Adrenal gland (tissue), 12 donors: ENCODE data around the gene RASEF. TPM values are rescaled to one million over a fixed set of nuclear protein-coding genes. Genes with fewer than 3 reads are reported as not detected.

Source experiments
- DNase-seq, 7 donors: peaks; one replicate each; pipeline ENCODE4 v3.0.0-alpha.2; 2019 to 2020
- H3K27ac ChIP-seq, 5 donors: fragments of 200-600 bp; sonication (generic) in 4 of 5; 1 replicate in 3 of 5; 2 replicates in 2 of 5; pipeline versions ENCODE4 v1.5.1 to v1.8.0; 2016 to 2020; ENCODE audit warnings: mild to moderate bottlenecking in 1 of 5
- H3K27me3 ChIP-seq: fragments of 200-600 bp; 2 replicates; pipeline ENCODE4 v1.8.0; 2021
- H3K36me3 ChIP-seq, 2 donors: fragments of 200-600 bp; replicated peaks in 1 of 2; 1 replicate in 1 of 2; 2 replicates in 1 of 2; pipeline versions ENCODE4 v1.5.1 to v1.8.0; 2018 to 2022
- H3K4me1 ChIP-seq, 2 donors: fragments of 200-600 bp; replicated peaks in 1 of 2; 1 replicate in 1 of 2; 2 replicates in 1 of 2; pipeline versions ENCODE4 v1.5.1 to v1.8.0; 2018 to 2021
- H3K4me3 ChIP-seq, 4 donors: fragments of 200-600 bp; sonication (generic) in 3 of 4; one replicate each; pipeline ENCODE4 v1.5.1; 2016 to 2018
- H3K9me3 ChIP-seq, 3 donors: fragments of 200-600 bp; sonication (generic) in 1 of 3; replicated peaks in 1 of 3; 1 replicate in 2 of 3; 2 replicates in 1 of 3; pipeline versions ENCODE4 v1.5.1 to v1.8.0; 2016 to 2021
- CTCF ChIP-seq, 6 experiments: fragments of 450-650 bp in 4 of 6; fragments of 200-600 bp in 2 of 6; sonication (generic) in 1 of 6; IDR thresholded peaks; 1 replicate in 5 of 6; 2 replicates in 1 of 6; pipeline versions ENCODE4 v1.5.1 to v1.8.0; 2016 to 2021; ENCODE audit warnings: antibody characterized with exemption in 6 of 6, mild to moderate bottlenecking in 2 of 6, moderate library complexity in 1 of 6
- POLR2A ChIP-seq, 2 donors: fragments of 450-650 bp; IDR thresholded peaks; one replicate each; pipeline ENCODE4 v1.6.1; 2017; ENCODE audit warnings: antibody characterized with exemption in 2 of 2, mild to moderate bottlenecking in 2 of 2, moderate library complexity in 1 of 2
- WGBS, 4 donors: extraction: QIAGEN DNeasy Blood & Tissue Kit in 2 of 4; methylation state at CpG; one replicate each; pipeline versions ENCODE4 v1.1.5 to v1.1.7; 2013 to 2017; 5-methylcytosine and 5-hydroxymethylcytosine counted together
- intact Hi-C, 2 donors: fragments of 100-400 bp; cut with DNase I; formaldehyde crosslinking; loops; one replicate each; pipeline versions ENCODE4 v1.14.1 to v1.15.0; 2022 to 2023
- polyA plus RNA-seq, 3 donors: library from polyadenylated mRNA; stranded (reverse); fragments of 200-250 nt in 2 of 3; fragments of 350-450 nt in 1 of 3; fragmentation: Illumina TruSeq in 1 of 3; extraction: RNeasy Lipid Tissue Mini Kit (QIAGEN cat#74804) in 1 of 3; gene quantifications; one replicate each; pipeline ENCODE4 v1.2.3, GENCODE V29; 2013 to 2014
- total RNA-seq, 9 donors: library from RNA; depleted of rRNA in 4 of 9; stranded (reverse); fragments of >200 nt in 4 of 9; fragments of 120-200 nt in 1 of 9; fragmentation: NEBNext Ultra II Directional in 1 of 9; extraction: Animal tissue kit (Norgen Biotek cat#: 25700) in 1 of 9; gene quantifications; one replicate each; pipeline versions ENCODE4 v1.1.0 to v1.2.4, GENCODE V29; 2013 to 2023
- donor health status: healthy with polysubstance abuse.
- donor health status: Bipolar disorder and iron deficiency.
- donor health status: DM: yes; HTN: yes; CAD: no.
- donor health status: DM: no; HTN: no; CAD: no.
- donor health status: DM: no; HTN: no; CAD: no.
- donor health status: DM: yes; HTN: yes; CAD: no.

Gene RASEF
- total and polyA plus RNA-seq, 12 donors: 0.06 to 1.1 (median 0.29) TPM

DNA sequence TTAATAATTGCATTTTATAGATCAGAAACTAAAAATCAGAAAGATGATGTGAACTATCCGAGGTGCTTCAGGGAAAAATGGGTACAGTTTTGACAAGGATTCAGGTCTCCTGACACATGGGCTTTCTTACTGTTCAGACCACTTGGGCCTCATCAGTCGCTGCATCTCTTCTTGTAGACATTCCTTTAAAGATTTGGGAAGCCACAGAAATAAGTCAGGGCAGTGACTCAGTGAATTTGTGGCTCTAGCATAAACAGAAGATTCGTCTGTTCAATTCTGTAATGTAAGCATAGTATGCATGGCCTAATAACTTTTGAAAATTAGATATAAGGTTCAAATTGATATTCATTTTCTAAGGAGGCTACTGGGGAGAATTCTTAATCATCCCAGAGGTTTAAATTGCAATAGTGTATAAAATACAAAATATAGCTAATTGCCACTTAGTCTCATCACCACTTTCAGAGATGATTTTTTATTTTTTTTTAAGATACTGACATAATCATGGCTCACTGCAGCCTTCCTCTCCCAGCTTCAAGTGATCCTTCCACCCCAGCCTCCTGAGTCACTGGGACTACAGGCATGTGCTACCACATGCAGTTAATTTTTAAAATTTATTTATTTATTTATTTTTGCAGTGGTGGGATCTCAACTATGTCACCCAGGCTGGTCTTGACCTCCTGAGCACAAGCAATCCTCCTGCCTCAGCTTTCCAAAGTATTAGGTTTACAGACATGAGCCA, 48.9 kb downstream of the RASEF start:
- no peaks in the 10 kb centered on the region for H3K36me3 ChIP-seq
- WGBS, 4 donors: 64 to 81% (median 74%) methylated on average over 3 of the region's 3 CpGs
- TF ChIP-seq POLR2A (IDR thresholded peaks at IDR 0.05): no peak
- TF ChIP-seq CTCF (IDR thresholded peaks at IDR 0.05): no peak
- intact Hi-C loops: no loop called here
- H3K27me3 ChIP-seq: no peaks in the 10 kb centered on the region
- no peaks in the 10 kb centered on the region for H3K9me3 ChIP-seq
- no peak overlapping the region for H3K4me3 ChIP-seq
- H3K27ac ChIP-seq: no peak overlapping the region
- no peak for DNase-seq
- H3K4me1 ChIP-seq: peaks cover 0 to 3% of the 10 kb centered on the region in 2 donors

DNA sequence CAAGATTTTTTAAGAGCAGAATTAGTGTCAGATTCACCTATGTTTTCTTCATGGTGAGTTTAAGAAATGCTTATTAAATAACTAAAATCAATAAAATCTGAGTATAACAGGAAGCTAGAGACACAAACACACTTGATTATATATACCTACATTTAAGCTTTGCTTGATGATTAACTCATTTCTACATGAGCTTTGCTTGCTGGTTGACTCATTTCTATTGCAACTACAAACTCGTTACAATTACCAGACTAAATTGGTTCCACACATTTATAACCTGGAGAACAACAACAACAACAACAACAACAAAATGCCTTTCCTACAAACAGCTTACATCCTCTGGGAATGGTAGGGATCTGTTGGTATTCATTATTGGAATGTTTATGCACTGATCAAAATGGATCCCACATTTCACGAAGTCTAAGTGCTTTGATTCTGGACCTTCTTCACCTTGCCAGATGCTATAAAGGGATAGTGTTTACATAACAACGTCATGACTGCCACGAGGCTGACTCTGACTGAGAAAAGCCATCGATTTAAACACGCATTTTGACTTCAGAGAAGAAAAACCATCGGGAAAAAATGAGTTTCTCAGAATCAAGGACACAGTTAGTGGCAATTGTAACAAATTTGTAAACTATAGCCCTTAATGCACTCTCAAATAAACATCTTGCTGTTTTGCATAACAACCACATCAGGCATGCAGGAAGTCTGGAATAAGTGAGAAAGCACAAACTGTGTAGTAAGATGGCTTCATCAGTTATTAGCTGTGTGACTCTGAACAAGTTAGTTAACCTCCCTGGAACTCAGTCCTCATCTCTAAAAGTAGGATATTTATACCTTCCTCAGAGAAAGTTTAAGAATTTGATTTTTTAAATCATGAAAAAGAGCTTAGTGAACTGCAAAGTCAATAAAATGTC, 49.8 kb downstream of the RASEF start:
- 37 to 45% (median 41%) methylated on average over 7 of the region's 7 CpGs for WGBS, 4 donors
- DNase-seq: no peak
- TF ChIP-seq POLR2A (IDR thresholded peaks at IDR 0.05): no peak
- no peak for TF ChIP-seq CTCF (IDR thresholded peaks at IDR 0.05)
- no peak overlapping the region for H3K4me3 ChIP-seq
- H3K36me3 ChIP-seq: no peaks in the 10 kb centered on the region
- H3K9me3 ChIP-seq: no peaks in the 10 kb centered on the region
- H3K27ac ChIP-seq: no peak overlapping the region
- intact Hi-C loops: no loop called here
- H3K4me1 ChIP-seq: peaks cover 0 to 3% of the 10 kb centered on the region in 2 donors
- H3K27me3 ChIP-seq: no peaks in the 10 kb centered on the region

GRCh38 chr9:83012168-83012921, 50.6 kb downstream of the RASEF start:
- intact Hi-C loops: no loop called here
- Histone ChIP-seq H3K4me1 (peaks cover 0 to 3% of the 10 kb centered on the region in 2 donors), H3K27ac (no peak overlapping the region), H3K4me3 (no peak overlapping the region), H3K9me3 (no peaks in the 10 kb centered on the region), H3K36me3 (no peaks in the 10 kb centered on the region), H3K27me3 (no peaks in the 10 kb centered on the region)
- WGBS, 4 donors: 27 to 46% (median 37%) methylated on average over 4 of the region's 4 CpGs
- DNase-seq: no peak
- TF ChIP-seq POLR2A (IDR thresholded peaks at IDR 0.05): no peak
- TF ChIP-seq CTCF (IDR thresholded peaks at IDR 0.05): no peak

DNA sequence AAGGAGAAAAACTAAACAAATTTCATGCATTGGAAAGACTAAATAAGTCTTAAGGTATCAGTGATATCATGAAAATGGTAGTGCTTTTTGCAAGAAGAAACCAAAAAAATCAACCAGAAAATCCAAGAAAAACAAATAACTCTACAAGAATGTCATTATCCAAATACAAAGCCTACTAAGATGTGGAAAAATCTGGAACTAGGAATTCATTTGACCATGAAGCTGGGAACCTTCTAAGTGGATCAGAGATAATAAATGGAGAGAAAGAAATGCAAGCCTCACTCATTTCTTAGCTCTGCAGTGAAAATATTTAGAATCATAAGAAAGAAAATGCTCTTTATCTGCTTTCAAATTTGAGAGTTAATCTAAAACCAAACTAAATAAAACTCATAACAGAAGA, 51.3 kb downstream of the RASEF start:
- no peak for TF ChIP-seq CTCF (IDR thresholded peaks at IDR 0.05)
- no peak for TF ChIP-seq POLR2A (IDR thresholded peaks at IDR 0.05)
- H3K27ac ChIP-seq: no peak overlapping the region
- intact Hi-C loops: no loop called here
- no peak for DNase-seq
- H3K9me3 ChIP-seq: no peaks in the 10 kb centered on the region
- H3K27me3 ChIP-seq: no peaks in the 10 kb centered on the region
- H3K36me3 ChIP-seq: no peaks in the 10 kb centered on the region
- peaks cover 0 to 3% of the 10 kb centered on the region in 2 donors for H3K4me1 ChIP-seq
- H3K4me3 ChIP-seq: no peak overlapping the region
